HEK293 (cell line): ENCODE results near the gene LBX2.

ENCODE experiments used
- CTCF ChIA-PET: fragments of 350-600 bp; formaldehyde crosslinking; extraction: SDS; loops from one replicate; lab custom pipeline; 2021; ENCODE audit warnings: antibody characterized with exemption; lab: Yijun Ruan, JAX
- POLR2A ChIA-PET: fragments of 300-600 bp; formaldehyde crosslinking; extraction: SDS; loops from one replicate; lab custom pipeline; 2020; ENCODE audit warnings: antibody characterized with exemption, inconsistent platforms; lab: Yijun Ruan, JAX
- H3K27ac ChIP-seq: fragments of 200-500 bp; sonication (Bioruptor generic); 2 replicates; pipeline ENCODE4 v1.5.1; 2014; ENCODE audit warnings: low read depth, low read length, control low read depth, inconsistent platforms; ENCODE audit errors: extremely low read depth
- H3K36me3 ChIP-seq, 2 experiments: fragments of 200-500 bp in 1 of 2; sonication (Bioruptor generic) in 1 of 2; 1 replicate in 1 of 2; 2 replicates in 1 of 2; pipeline ENCODE4 v1.5.1; 2014 to 2017; ENCODE audit warnings: inconsistent platforms in 2 of 2, low read length in 2 of 2; ENCODE audit not compliant: control insufficient read depth in 2 of 2, insufficient read depth in 1 of 2
- H3K4me1 ChIP-seq: fragments of 200-500 bp; sonication (Bioruptor generic); 2 replicates; pipeline ENCODE4 v1.5.1; 2014; ENCODE audit warnings: mild to moderate bottlenecking, low read length, inconsistent platforms; ENCODE audit not compliant: control insufficient read depth, insufficient read depth
- H3K4me3 ChIP-seq: 2 replicates; pipeline ENCODE4 v1.5.1; 2011; ENCODE audit warnings: low read depth, mild to moderate bottlenecking, control low read depth, low read length, moderate library complexity
- H3K9me3 ChIP-seq: fragments of 200-500 bp; sonication (Bioruptor generic); 2 replicates; pipeline ENCODE4 v1.5.1; 2014; ENCODE audit warnings: low read depth, low read length, inconsistent platforms; ENCODE audit not compliant: control insufficient read depth, insufficient read depth
- KLF9 ChIP-seq: fragments of 450-650 bp; formaldehyde crosslinking; IDR thresholded peaks from 2 replicates; pipeline ENCODE4 v1.5.1; 2016; ENCODE audit warnings: missing biosample characterization, missing genetic modification characterization, low read depth
- OSR2 ChIP-seq: fragments of 450-650 bp; formaldehyde crosslinking; IDR thresholded peaks from 2 replicates; pipeline ENCODE4 v1.5.1; 2016; ENCODE audit warnings: missing biosample characterization, missing genetic modification characterization
- OVOL3 ChIP-seq: fragments of 450-650 bp; formaldehyde crosslinking; IDR thresholded peaks from 2 replicates; pipeline ENCODE4 v1.5.1; 2016; ENCODE audit warnings: missing biosample characterization, missing genetic modification characterization
- PRDM2 ChIP-seq: fragments of 450-650 bp; formaldehyde crosslinking; IDR thresholded peaks from 2 replicates; pipeline ENCODE4 v1.5.1; 2016; ENCODE audit warnings: missing biosample characterization, missing genetic modification characterization, borderline replicate concordance
- SCRT2 ChIP-seq: fragments of 450-650 bp; formaldehyde crosslinking; IDR thresholded peaks from 2 replicates; pipeline ENCODE4 v1.5.1; 2016; ENCODE audit warnings: missing biosample characterization, missing genetic modification characterization
- TCF7L2 ChIP-seq: IDR thresholded peaks from 2 replicates; pipeline ENCODE4 v1.6.1; 2011; ENCODE audit warnings: low read depth, mild to moderate bottlenecking, inconsistent platforms, low read length, moderate library complexity, borderline replicate concordance
- ZBTB1 ChIP-seq: fragments of 450-650 bp; formaldehyde crosslinking; IDR thresholded peaks from 2 replicates; pipeline ENCODE4 v1.5.1; 2016; ENCODE audit warnings: missing biosample characterization, missing genetic modification characterization
- ZBTB20 ChIP-seq: fragments of 450-650 bp; formaldehyde crosslinking; IDR thresholded peaks from 2 replicates; pipeline ENCODE4 v1.5.1; 2016; ENCODE audit warnings: missing biosample characterization, missing genetic modification characterization
- ZBTB6 ChIP-seq: fragments of 450-650 bp; formaldehyde crosslinking; IDR thresholded peaks from 2 replicates; pipeline ENCODE4 v1.5.1; 2017; ENCODE audit warnings: missing biosample characterization, missing genetic modification characterization
- ZIC2 ChIP-seq: fragments of 450-650 bp; formaldehyde crosslinking; IDR thresholded peaks from 2 replicates; pipeline ENCODE4 v1.5.1; 2016; ENCODE audit warnings: missing biosample characterization, missing genetic modification characterization
- ZNF175 ChIP-seq: fragments of 450-650 bp; formaldehyde crosslinking; IDR thresholded peaks from 2 replicates; pipeline ENCODE4 v1.5.1; 2016; ENCODE audit warnings: missing biosample characterization, missing genetic modification characterization
- ZNF239 ChIP-seq: fragments of 450-650 bp; formaldehyde crosslinking; IDR thresholded peaks from 2 replicates; pipeline ENCODE4 v1.5.1; 2016; ENCODE audit warnings: missing biosample characterization, missing genetic modification characterization
- ZNF26 ChIP-seq: fragments of 450-650 bp; formaldehyde crosslinking; IDR thresholded peaks from 2 replicates; pipeline ENCODE4 v1.5.1; 2016; ENCODE audit warnings: missing biosample characterization, missing genetic modification characterization
- ZNF274 ChIP-seq, 2 experiments: fragments of 200-500 bp in 1 of 2; fragments of 450-650 bp in 1 of 2; sonication (Bioruptor generic) in 1 of 2; formaldehyde crosslinking in 1 of 2; IDR thresholded peaks; 2 replicates each; pipeline versions ENCODE4 v1.5.1 to v1.6.1; 2014 to 2016; ENCODE audit warnings: borderline replicate concordance in 1 of 2, inconsistent platforms in 1 of 2, low read length in 1 of 2, missing biosample characterization in 1 of 2, missing genetic modification characterization in 1 of 2
- ZNF302 ChIP-seq: fragments of 450-650 bp; formaldehyde crosslinking; IDR thresholded peaks from 2 replicates; pipeline ENCODE4 v1.5.1; 2016; ENCODE audit warnings: missing biosample characterization, missing genetic modification characterization, low read depth
- ZNF354C ChIP-seq: fragments of 450-650 bp; formaldehyde crosslinking; IDR thresholded peaks from 2 replicates; pipeline ENCODE4 v1.5.1; 2016; ENCODE audit warnings: missing biosample characterization, missing genetic modification characterization, low read depth, borderline replicate concordance
- ZNF398 ChIP-seq: fragments of 450-650 bp; formaldehyde crosslinking; IDR thresholded peaks from 2 replicates; pipeline ENCODE4 v1.5.1; 2017; ENCODE audit warnings: missing biosample characterization, missing genetic modification characterization
- ZNF473 ChIP-seq: fragments of 450-650 bp; formaldehyde crosslinking; IDR thresholded peaks from 2 replicates; pipeline ENCODE4 v1.5.1; 2017; ENCODE audit warnings: missing biosample characterization, missing genetic modification characterization
- ZNF645 ChIP-seq: fragments of 450-650 bp; formaldehyde crosslinking; IDR thresholded peaks from 2 replicates; pipeline ENCODE4; 2016; ENCODE audit warnings: missing biosample characterization, missing genetic modification characterization
- ZNF701 ChIP-seq: fragments of 450-650 bp; formaldehyde crosslinking; IDR thresholded peaks from 2 replicates; pipeline ENCODE4 v1.5.1; 2016; ENCODE audit warnings: missing biosample characterization, missing genetic modification characterization
- ZNF837 ChIP-seq: fragments of 450-650 bp; formaldehyde crosslinking; IDR thresholded peaks from 2 replicates; pipeline ENCODE4 v1.5.1; 2016; ENCODE audit warnings: missing biosample characterization, missing genetic modification characterization

Gene LBX2

GRCh38 chr2:74457129-74457548 is 42.3 kb downstream of the LBX2 start (continued):
- TF ChIP-seq SCRT2 (no peak), ZBTB6 (tag by site-specific recombination) (0 out of 2 replicates have a peak, but pooled peaks have one; percentile 49), ZNF274 (IDR thresholded peaks at IDR 0.05; ENCODE audit: low read length) (no peak), ZNF274 (tag by site-specific recombination; IDR thresholded peaks at IDR 0.05; ENCODE audit: borderline replicate concordance) (no peak), OVOL3 (tag by site-specific recombination) (no peak)

GRCh38 chr2:74454654-74455511 is 44.5 kb downstream of the LBX2 start, which contains the start of gene INO80B:
Gene INO80B, plus strand, starts transcription at chr2:74455087. Its CDS starts 30 bp downstream, at chr2:74455117.
- Histone ChIP-seq H3K4me3 (peak within 1 kb of the TSS; percentile 64), H3K9me3 (no peaks in the 10 kb centered on the region), H3K36me3 (peaks cover 0 to 4% of the 10 kb centered on the region in 2 experiments; a peak in 1 of 3 replicates), H3K27ac (no peak within 1 kb of the TSS), H3K4me1 (peaks cover 5% of the 10 kb centered on the region)
- CTCF ChIA-PET = interaction anchor here (0.6 to 1.4 kb wide), 8 partner anchors 12 to 225 kb away, joined by 3 read pairs; partner anchors contain the start of gene MRPL53
- POLR2A ChIA-PET = interaction anchor here (0.8 to 2.0 kb wide), 11 partner anchors 11 to 718 kb away, joined by 3 to 14 read pairs (median 5); partner anchors contain the start of genes AUP1, CCDC142, HTRA2 and MRPL53
- TF ChIP-seq PRDM2 (tag by site-specific recombination) (no peak), ZNF354C (tag by site-specific recombination) (no peak), OSR2 (tag by site-specific recombination) (no peak), ZNF26 (no peak), ZNF302 (no peak), ZIC2 (tag by site-specific recombination) (no peak), ZBTB20 (tag by site-specific recombination) (no peak), ZNF701 (tag by site-specific recombination) (no peak), ZNF837 (tag by site-specific recombination) (no peak), ZBTB1 (no peak), ZNF473 (tag by site-specific recombination) (no peak), KLF9 (tag by site-specific recombination) (peak; percentile 99), ZNF175 (tag by site-specific recombination) (no peak), ZNF239 (tag by site-specific recombination) (no peak), ZNF645 (tag by site-specific recombination) (no peak), TCF7L2 (no peak), ZNF398 (tag by site-specific recombination) (no peak)
